ENCODE measurements around the gene OLFML3. TPM values are rescaled to one million over a fixed set of nuclear protein-coding genes. Genes with fewer than 3 reads are reported as not detected.

The OLFML3 gene, protein sequence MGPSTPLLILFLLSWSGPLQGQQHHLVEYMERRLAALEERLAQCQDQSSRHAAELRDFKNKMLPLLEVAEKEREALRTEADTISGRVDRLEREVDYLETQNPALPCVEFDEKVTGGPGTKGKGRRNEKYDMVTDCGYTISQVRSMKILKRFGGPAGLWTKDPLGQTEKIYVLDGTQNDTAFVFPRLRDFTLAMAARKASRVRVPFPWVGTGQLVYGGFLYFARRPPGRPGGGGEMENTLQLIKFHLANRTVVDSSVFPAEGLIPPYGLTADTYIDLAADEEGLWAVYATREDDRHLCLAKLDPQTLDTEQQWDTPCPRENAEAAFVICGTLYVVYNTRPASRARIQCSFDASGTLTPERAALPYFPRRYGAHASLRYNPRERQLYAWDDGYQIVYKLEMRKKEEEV
- polyA plus RNA-seq (ENCODE audit: insufficient read length in 10 of 10) = 100 to 1,000 TPM; 115 to 220 (median 167) TPM
- long read RNA-seq, donor 1, transcript OLFML3-204 (2 exons, 2,063 nt) = minor isoform, 6 of 72 reads
- long read RNA-seq, donor 1, transcript OLFML3-201 (3 exons, 1,780 nt) = major isoform, 52 of 72 reads
- long read RNA-seq, donor 1, partial matches to known transcripts = 13 of 72 reads
- long read RNA-seq, donor 1, other reads (novel, unspliced or antisense) = 0 of 72 reads
- long read RNA-seq, donor 2, transcript OLFML3-201 (3 exons, 1,780 nt) = major isoform, 46 of 60 reads
- long read RNA-seq, donor 2, partial matches to known transcripts = 10 of 60 reads
- long read RNA-seq, donor 2, other reads (novel, unspliced or antisense) = 0 of 60 reads
- long read RNA-seq, donor 3 = 0 reads
- long read RNA-seq, donor 4, transcript OLFML3-201 (3 exons, 1,780 nt) = major isoform, 34 of 52 reads
- long read RNA-seq, donor 4, partial matches to known transcripts = 16 of 52 reads
- long read RNA-seq, donor 4, other reads (novel, unspliced or antisense) = 0 of 52 reads
- long read RNA-seq, donor 5, transcript OLFML3-201 (3 exons, 1,780 nt) = major isoform, 52 of 71 reads
- long read RNA-seq, donor 5, transcript OLFML3-204 (2 exons, 2,063 nt) = minor isoform, 7 of 71 reads
- long read RNA-seq, donor 5, partial matches to known transcripts = 12 of 71 reads
- long read RNA-seq, donor 5, other reads (novel, unspliced or antisense) = 0 of 71 reads
- long read RNA-seq, donor 6, transcript OLFML3-201 (3 exons, 1,780 nt) = major isoform, 56 of 77 reads
- long read RNA-seq, donor 6, partial matches to known transcripts = 18 of 77 reads
- long read RNA-seq, donor 6, other reads (novel, unspliced or antisense) = 0 of 77 reads
- long read RNA-seq, donor 7, transcript OLFML3-201 (3 exons, 1,780 nt) = major isoform, 31 of 39 reads
- long read RNA-seq, donor 7, partial matches to known transcripts = 7 of 39 reads
- long read RNA-seq, donor 7, other reads (novel, unspliced or antisense) = 0 of 39 reads
- long read RNA-seq, donor 8, transcript OLFML3-201 (3 exons, 1,780 nt) = major isoform, 56 of 82 reads
- long read RNA-seq, donor 8, transcript OLFML3-204 (2 exons, 2,063 nt) = minor isoform, 11 of 82 reads
- long read RNA-seq, donor 8, partial matches to known transcripts = 15 of 82 reads
- long read RNA-seq, donor 8, other reads (novel, unspliced or antisense) = 0 of 82 reads
- long read RNA-seq, donor 9, transcript OLFML3-201 (3 exons, 1,780 nt) = major isoform, 6 of 6 reads
- long read RNA-seq, donor 9, partial matches to known transcripts = 0 of 6 reads
- long read RNA-seq, donor 9, other reads (novel, unspliced or antisense) = 0 of 6 reads

DNA sequence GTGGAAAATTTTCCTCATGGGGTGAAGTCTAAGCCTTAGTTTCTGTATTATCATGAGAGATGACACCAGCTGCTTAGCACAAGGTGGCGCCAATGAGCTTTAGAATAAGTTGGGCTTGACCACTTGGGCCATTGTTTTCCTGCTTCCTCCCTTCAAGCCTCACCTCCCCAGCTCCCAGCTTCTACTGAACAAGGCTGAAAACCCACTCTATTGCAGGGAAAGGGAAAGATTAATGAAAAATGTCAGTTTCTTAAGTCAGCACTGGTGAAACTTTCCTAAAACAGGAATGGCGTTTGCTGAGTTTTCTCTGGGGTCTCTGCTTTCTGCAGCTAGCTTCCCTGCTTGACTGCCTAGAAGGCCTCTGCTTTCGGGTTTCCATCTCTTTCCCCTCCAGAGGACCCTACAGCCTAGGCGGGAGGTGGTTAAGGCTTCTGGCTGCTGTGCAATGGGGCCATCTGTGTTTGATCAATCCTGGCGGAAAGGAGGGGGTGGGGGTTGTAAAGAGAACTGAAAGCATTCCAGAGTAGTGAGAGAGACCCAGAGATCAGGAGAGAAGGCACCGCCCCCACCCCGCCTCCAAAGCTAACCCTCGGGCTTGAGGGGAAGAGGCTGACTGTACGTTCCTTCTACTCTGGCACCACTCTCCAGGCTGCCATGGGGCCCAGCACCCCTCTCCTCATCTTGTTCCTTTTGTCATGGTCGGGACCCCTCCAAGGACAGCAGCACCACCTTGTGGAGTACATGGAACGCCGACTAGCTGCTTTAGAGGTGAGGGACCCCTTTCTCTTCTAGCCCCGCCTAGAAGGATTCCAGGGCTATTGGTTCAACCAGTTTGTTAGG lies at the start of gene OLFML3:
Gene OLFML3, plus strand, starts transcription at position 612 of the 840 bp plus-strand sequence. Its CDS starts 43 bp downstream, at position 655.
- DNase-seq = peak; percentile 93 to 98 (median 97)

DNA sequence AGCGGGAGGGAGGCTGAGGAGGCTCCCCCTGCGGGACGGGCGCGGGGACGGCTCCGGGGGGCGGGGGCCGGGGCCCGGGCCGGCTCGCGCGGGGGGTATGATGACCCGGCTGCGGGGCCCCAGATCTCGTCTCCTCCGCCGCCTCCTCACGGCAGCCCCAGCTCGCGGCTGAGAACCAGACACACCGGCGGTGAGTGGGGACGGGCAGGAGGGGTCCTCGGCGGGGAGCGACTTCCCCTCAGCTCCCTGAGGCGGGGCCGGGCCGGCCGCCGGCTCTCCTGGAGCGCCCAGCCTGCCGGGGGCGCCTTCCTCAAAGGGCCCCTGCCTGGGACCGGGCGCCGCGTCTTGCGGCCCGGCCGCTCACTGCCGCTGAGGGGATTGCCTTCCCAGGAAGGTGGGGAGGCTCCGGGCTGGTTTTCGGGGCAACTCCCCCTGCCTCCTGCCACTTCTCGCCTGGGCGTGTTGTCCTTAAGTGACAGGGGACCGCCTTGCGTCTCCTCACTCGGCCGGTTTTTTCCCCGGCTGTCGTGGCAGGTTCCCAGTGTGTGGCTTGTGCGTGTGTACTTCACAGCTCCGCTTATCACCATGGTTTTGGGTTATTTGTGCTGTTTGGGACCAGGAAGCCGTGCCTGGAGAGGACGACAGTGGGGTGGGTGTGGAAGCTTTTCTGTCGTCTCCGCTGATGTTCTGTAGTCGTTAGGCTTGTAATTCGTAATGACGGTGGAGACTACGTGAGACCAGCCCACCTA lies 49.4 kb upstream of the OLFML3 start:
- peak in 2 of 3 donors; percentile 44 to 80 for DNase-seq

DNA sequence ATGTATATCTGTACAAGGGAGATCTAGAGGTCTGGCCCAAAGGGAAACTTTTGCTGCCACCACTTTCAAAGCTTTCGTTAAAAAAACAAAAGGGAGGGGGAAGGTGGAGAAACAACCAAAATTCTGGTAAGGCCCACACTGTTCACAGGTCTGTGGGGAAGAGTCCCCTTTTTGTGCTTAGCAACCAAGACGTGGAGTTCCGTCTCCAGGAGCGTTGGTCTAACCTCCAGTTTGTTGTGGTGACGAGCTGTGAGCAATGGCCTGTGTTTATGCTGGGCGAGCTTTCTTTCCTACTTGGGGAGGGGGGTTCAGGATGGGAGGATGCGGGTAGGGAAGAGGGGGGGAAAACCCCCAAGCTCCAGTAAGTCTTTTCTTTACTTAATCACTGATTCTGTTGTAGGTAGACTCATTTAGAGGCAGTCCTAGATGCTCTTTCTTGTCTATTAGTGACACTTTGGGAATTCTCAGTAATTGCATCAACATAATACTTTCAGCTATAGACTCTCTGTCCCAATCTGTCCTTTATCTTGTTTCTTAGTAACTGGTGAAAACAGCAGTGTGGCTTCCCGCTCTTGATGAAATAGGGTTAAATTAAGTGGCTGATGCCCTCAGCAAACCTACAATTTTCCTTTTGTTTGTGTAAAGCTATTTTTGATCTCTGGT lies 48.6 kb upstream of the OLFML3 start:
- DNase-seq = peak; percentile 35 to 70 (median 48)

DNA sequence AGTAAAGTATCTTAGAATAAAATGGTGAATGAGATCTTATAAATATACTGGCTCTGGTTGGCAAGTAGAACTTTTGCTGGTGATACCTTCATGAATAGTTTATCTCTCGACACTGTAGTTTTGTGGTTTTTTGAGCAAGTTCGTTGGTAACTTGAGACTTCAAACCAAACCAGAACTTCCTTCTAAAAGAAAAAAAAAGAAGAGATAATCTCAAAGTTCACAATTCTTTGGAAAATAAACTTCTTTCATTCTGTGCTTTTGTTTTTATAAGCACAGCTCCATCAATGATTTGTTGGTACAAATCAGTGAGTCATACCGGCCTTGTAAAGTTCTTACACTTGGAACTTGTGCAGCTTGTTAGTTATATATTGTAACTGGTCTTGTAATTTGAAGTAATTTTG lies 47.8 kb upstream of the OLFML3 start:
- DNase-seq = no peak

DNA sequence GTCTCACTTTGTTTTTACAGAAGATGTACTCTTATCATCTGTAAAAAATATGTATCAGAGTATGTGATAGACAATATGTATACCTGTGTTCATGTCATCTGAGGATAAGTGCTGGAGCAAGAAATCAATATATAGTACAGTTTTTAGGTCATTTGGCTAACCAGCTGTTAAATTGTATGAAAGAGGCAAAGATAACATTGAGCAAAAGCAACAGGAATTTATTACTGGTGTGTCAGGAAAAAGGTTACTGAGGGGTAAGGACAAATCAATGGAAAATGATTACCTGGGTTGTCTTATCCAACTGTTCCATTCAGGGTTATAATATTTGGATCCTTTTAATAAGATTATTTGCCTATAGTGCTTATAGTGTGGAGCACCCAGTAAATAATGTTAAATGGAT lies 45.3 kb upstream of the OLFML3 start:
- DNase-seq = no peak

DNA sequence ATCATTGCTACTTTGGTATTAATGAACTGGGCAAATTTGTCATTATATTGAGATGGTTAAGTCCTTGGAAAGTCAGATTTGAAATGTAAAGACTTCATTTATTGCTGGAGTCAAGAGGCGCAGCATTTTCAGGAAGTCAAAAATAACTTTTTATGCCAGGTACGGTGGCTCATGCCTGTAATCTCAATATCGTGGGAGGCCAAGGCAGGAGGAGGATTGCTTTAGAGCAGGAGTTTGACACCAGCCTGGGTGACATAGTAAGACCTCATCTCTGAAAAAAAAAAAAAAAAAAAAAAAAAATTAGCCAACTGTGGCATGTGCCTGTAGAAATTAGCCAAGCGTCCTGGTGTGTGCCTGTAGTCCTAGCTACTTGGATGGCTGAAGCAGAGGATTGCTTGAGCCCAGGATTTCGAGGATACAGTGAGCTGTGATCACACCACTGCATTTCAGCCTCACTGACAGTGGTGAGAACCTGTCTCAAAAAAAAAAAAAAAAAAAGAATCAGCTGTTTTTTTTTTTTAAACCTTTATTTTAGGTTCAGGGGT lies 44.7 kb upstream of the OLFML3 start:
- DNase-seq = no peak

DNA sequence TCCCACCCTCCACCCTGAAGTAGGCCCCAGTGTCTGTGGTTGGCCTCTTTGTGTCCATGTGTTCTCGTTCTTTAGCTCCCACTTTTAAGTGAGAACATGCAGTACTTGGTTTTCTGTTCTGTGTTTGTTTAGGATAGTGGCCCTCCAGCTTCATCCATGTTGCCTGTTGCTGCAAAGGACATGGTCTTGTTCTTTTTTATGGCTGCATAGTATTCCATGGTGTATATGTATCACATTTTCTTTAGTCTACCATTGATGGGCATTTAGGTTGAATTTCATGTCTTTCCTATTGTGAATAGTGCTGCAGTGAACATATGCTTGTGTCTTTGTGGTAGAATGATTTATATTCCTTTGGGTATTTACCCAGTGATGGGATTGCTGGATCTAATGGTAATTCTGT lies 44.1 kb upstream of the OLFML3 start:
- no peak for DNase-seq

DNA sequence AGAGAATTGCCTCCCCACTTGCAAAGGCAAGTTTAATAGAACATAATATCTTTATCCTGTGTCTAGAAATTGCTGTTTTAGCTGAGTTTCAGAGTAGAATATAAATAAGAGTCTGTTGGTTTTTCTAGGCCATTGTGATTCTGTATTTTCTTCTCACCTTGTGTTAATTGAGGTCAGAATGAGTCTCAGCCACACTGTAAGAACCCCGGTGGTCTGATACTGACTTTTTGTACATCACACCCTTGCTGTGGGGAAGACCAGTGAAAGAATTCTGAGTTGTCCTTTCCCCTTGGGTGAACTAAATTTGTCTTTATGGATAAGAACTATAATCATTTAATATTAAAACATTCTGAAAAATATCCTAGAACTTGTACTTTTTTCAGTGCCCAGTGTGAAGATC lies 43.3 kb upstream of the OLFML3 start:
- DNase-seq = no peak

DNA sequence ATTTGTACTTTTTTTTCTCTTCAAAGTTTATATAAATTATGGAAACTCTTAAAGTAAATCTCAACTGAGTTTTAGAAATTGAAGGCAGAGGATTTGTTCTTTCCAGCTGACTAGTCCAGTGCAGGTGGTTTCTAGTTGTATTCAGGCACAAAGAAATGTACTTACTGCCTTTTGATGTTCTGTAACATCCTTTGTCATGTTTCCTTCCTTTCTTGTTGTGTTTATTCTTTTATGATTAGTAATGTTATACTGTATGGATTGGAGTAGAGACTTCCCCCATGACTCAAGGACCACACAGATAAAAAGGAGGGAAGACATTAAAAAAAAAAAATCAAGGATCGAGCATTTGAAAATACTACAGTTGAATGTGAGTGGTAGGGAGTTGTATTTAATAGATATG lies 42.1 kb upstream of the OLFML3 start:
- DNase-seq = no peak

DNA sequence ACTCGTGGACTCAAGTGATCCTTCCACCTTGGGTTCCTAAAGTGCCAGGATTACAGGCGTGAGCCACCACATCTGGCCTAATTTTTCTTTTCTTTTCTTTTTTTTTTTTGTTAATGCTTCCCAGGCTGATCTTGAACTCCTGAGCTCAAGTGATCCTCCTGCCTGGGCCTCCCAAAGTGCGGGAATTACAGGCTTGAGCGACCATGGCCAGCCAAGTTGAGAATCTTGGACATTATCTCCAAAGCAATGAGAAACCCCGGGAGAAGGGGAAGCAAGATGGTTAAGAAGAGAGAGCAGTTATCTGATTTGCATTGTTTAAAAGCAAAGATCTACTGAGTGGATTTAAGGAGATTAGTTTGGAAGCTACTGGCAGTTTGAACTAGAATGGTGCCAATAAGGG lies 41.1 kb upstream of the OLFML3 start:
- no peak for DNase-seq

DNA sequence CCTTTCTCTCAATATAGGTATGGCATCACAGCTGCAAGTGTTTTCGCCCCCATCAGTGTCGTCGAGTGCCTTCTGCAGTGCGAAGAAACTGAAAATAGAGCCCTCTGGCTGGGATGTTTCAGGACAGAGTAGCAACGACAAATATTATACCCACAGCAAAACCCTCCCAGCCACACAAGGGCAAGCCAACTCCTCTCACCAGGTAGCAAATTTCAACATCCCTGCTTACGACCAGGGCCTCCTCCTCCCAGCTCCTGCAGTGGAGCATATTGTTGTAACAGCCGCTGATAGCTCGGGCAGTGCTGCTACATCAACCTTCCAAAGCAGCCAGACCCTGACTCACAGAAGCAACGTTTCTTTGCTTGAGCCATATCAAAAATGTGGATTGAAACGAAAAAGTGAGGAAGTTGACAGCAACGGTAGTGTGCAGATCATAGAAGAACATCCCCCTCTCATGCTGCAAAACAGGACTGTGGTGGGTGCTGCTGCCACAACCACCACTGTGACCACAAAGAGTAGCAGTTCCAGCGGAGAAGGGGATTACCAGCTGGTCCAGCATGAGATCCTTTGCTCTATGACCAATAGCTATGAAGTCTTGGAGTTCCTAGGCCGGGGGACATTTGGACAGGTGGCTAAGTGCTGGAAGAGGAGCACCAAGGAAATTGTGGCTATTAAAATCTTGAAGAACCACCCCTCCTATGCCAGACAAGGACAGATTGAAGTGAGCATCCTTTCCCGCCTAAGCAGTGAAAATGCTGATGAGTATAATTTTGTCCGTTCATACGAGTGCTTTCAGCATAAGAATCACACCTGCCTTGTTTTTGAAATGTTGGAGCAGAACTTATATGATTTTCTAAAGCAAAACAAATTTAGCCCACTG lies 38.7 kb upstream of the OLFML3 start:
- no peak for DNase-seq

DNA sequence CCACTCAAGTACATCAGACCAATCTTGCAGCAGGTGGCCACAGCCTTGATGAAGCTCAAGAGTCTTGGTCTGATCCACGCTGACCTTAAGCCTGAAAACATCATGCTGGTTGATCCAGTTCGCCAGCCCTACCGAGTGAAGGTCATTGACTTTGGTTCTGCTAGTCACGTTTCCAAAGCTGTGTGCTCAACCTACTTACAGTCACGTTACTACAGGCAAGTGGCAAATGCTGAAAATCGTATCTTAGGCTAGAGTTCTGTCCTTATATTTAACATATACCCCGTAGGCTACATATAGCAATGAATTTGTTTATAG lies 38.1 kb upstream of the OLFML3 start:
- DNase-seq = no peak

DNA sequence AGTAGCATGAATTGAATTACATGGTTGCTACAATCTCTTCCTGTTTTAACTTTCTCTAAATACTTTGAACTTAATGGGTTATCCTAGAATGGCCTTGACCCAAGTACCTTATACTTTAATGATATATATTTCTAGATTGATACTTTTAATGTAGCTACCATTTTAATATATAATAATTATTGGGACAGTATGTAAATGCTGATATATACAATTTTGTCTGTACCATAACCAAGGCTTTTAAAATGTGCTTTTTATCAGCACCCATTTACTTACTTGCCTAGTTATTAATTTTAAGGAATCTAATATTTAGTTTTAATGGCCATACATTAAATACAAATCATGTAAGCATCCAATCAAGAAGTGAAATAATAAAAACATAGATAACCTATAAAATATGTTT lies 36.7 kb upstream of the OLFML3 start:
- no peak for DNase-seq

DNA sequence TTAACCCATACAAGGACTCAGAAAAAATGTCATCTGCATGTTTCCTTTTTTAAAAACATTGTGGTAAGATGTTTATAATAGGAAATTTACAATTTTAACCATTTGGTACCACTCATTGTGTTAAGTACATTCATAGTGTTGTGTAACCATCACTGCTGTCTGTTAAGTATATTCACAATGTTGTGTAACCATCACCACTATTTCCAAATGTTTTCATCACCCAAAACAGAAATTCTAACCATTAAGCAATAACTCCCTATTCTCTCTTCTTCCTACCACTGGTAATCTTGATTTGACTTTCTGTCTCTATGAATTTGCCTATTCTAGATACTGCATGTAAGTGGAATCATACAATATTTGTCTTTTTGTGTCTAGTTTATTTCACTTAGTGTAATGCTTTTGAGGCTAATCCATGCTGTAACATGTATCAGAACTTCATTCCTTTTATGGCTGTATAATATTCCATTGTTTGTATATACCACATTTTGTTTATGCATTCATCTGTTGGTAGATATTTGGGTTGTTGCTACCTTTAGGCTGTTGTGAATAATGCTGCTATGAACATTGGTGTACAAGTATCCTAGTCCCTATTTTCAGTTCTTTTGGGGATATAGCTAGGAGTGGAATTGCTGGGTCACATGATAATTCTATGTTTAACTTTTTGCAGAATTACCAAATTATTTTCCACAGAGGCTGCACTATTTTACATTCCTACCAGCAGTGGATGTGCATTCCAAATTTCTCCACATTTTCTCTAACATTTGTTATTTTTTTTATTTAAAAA lies 36.1 kb upstream of the OLFML3 start:
- no peak for DNase-seq

DNA sequence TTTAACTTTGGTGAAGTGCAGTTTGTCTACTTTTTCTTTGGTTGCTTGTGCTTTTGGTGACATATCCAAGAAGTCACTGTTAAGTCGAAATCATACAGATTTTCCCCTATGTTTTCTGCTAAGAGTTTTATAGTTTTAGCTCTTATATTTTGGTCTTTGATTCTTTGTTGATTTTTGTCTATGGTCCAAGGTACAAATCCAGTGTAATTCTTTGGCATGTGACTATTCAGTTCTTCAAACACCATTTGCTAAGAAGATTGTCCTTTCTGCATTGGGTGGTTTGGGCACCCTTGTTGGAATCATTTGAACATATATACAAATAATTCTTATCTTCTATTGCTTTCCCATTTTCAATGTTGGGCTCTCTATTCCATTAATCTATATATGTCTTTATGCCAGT lies 33.9 kb upstream of the OLFML3 start:
- DNase-seq = no peak

DNA sequence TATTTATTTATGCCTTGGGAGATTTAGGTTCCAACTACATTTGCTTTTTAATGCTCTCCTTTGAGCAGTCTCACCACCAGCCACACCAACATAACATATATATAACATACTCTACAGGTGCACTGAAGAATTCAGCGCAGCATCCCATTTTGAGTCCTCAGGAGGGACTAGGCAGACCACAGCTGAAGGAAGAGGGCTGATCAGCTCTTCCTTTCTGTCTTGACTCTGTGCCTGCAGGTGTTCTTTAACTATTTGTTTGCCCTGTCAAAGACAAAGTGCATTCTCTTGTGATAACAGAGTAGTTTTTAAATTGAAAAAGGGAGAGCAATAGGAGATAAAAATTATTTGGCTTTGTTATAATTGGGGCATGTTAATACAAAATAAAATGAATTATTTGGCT lies 33.2 kb upstream of the OLFML3 start:
- no peak for DNase-seq

All from muscle of back (tissue), 13 donors.